ENCODE measurements around the gene ACIN1.

GRCh38 chr14:23052182-23052623 lies 42.7 kb downstream of the ACIN1 start:
- TF ChIP-seq POLR2A (IDR thresholded peaks at IDR 0.05) = no peak
- no peak for TF ChIP-seq CTCF (IDR thresholded peaks at IDR 0.05)

All from tibial nerve (tissue), 3 donors.